SK-N-SH (cell line): ENCODE data around the gene RASGRF2. TPM values are rescaled to one million over a fixed set of nuclear protein-coding genes. Genes with fewer than 3 reads are reported as not detected.

Experiments
- CTCF ChIA-PET: fragments of 300-600, 350-600 bp; formaldehyde crosslinking; extraction: SDS; loops from one replicate; lab custom pipeline; 2021; lab: Yijun Ruan, JAX
- POLR2A ChIA-PET: fragments of 350-600 bp; sonication (Branson Sonifier 250); formaldehyde crosslinking; extraction: SDS; loops from one replicate; lab custom pipeline; 2020; ENCODE audit warnings: antibody characterized with exemption, inconsistent platforms; lab: Yijun Ruan, JAX
- DNase-seq: peaks from one replicate; pipeline ENCODE4 v3.0.0; 2012
- H2AFZ ChIP-seq: fragments of 200-600 bp; sonication (generic); 2 replicates; pipeline ENCODE4 v1.8.1; 2016; ENCODE audit warnings: antibody characterized with exemption, mild to moderate bottlenecking, low read depth
- H3F3A ChIP-seq: fragments of 200-600 bp; sonication (generic); replicated peaks from 2 replicates; pipeline ENCODE3; 2016; ENCODE audit warnings: antibody characterized with exemption, mild to moderate bottlenecking; ENCODE audit not compliant: insufficient read depth
- H3K27ac ChIP-seq, 2 experiments: fragments of 200-500 bp in 1 of 2; fragments of 200-600 bp in 1 of 2; sonication (Bioruptor generic) in 1 of 2; sonication (generic), shearing (Covaris generic) in 1 of 2; 2 replicates each; pipeline versions ENCODE4 v1.5.1 to v1.6.1; 2014 to 2016; ENCODE audit warnings: low read depth in 2 of 2, inconsistent platforms in 1 of 2, low read length in 1 of 2, mild to moderate bottlenecking in 1 of 2, mixed read lengths in 1 of 2
- H3K27me3 ChIP-seq: fragments of 200-600 bp; sonication (generic), shearing (Covaris generic); 2 replicates; pipeline ENCODE4 v1.6.1; 2016; ENCODE audit warnings: mixed run types; ENCODE audit not compliant: insufficient read depth
- H3K36me3 ChIP-seq, 2 experiments: fragments of 200-500 bp in 1 of 2; fragments of 200-600 bp in 1 of 2; sonication (Bioruptor generic) in 1 of 2; sonication (generic) in 1 of 2; replicated peaks in 1 of 2; 2 replicates each; pipeline versions ENCODE3 to v1.5.1; 2014 to 2016; ENCODE audit warnings: low read length in 1 of 2, mild to moderate bottlenecking in 1 of 2; ENCODE audit not compliant: insufficient read depth in 2 of 2, control insufficient read depth in 1 of 2
- H3K4me1 ChIP-seq, 2 experiments: fragments of 200-500 bp in 1 of 2; fragments of 200-600 bp in 1 of 2; sonication (Bioruptor generic) in 1 of 2; sonication (generic), shearing (Covaris generic) in 1 of 2; 2 replicates each; pipeline versions ENCODE4 v1.5.1 to v1.6.1; 2014 to 2016; ENCODE audit warnings: low read depth in 1 of 2, low read length in 1 of 2, mixed run types in 1 of 2; ENCODE audit not compliant: insufficient read depth in 2 of 2, control insufficient read depth in 1 of 2
- H3K4me2 ChIP-seq: fragments of 200-600 bp; sonication (generic), shearing (Covaris generic); 2 replicates; pipeline ENCODE4 v1.6.1; 2017; ENCODE audit warnings: mixed run types
- H3K4me3 ChIP-seq, 2 experiments: fragments of 200-500 bp in 1 of 2; fragments of 200-600 bp in 1 of 2; sonication (Bioruptor generic) in 1 of 2; sonication (generic), shearing (Covaris generic) in 1 of 2; 2 replicates each; pipeline versions ENCODE4 v1.5.1 to v1.8.1; 2014 to 2016; ENCODE audit warnings: low read depth in 2 of 2, inconsistent platforms in 1 of 2, low read length in 1 of 2, mild to moderate bottlenecking in 1 of 2, mixed read lengths in 1 of 2, moderate library complexity in 1 of 2
- H3K79me2 ChIP-seq: fragments of 200-600 bp; sonication (generic); 2 replicates; pipeline ENCODE4 v1.8.1; 2017; ENCODE audit warnings: mild to moderate bottlenecking; ENCODE audit not compliant: insufficient read depth
- H3K9ac ChIP-seq: fragments of 200-600 bp; sonication (generic); 2 replicates; pipeline ENCODE4 v1.6.1; 2017; ENCODE audit warnings: mixed run types
- H3K9me2 ChIP-seq: fragments of 200-600 bp; sonication (generic); 2 replicates; pipeline ENCODE4 v1.6.1; 2017; ENCODE audit warnings: mixed run types
- H3K9me3 ChIP-seq: fragments of 200-600 bp; sonication (generic); 2 replicates; pipeline ENCODE4 v1.6.1; 2017; ENCODE audit warnings: mixed run types, mild to moderate bottlenecking, moderate library complexity
- H4K20me1 ChIP-seq: fragments of 200-600 bp; sonication (generic); 2 replicates; pipeline ENCODE4 v1.6.1; 2017; ENCODE audit warnings: mild to moderate bottlenecking, mixed run types; ENCODE audit not compliant: insufficient read depth
- EP300 ChIP-seq, 2 experiments: IDR thresholded peaks; 2 replicates each; pipeline versions ENCODE4 v1.4.0 to v1.6.1; 2012; ENCODE audit warnings: borderline replicate concordance in 1 of 2, low read depth in 1 of 2, low read length in 1 of 2
- EZH2phosphoT487 ChIP-seq: fragments of 200-600 bp; sonication (generic); IDR thresholded peaks from 2 replicates; pipeline ENCODE4 v1.6.1; 2017; ENCODE audit warnings: low read depth, mixed run types, mild to moderate bottlenecking, antibody characterized with exemption, moderate library complexity, borderline replicate concordance
- FOSL2 ChIP-seq: IDR thresholded peaks from 2 replicates; pipeline ENCODE4 v1.4.0; 2012; ENCODE audit warnings: low read depth, mild to moderate bottlenecking, moderate library complexity, borderline replicate concordance
- FOXJ3 ChIP-seq: sonication (generic); formaldehyde crosslinking; IDR thresholded peaks from 2 replicates; pipeline ENCODE4 v1.5.1; 2020; ENCODE audit warnings: mild to moderate bottlenecking, missing genetic modification reagents
- GABPA ChIP-seq: IDR thresholded peaks from 2 replicates; pipeline ENCODE4 v1.4.0; 2012; ENCODE audit warnings: low read depth, mild to moderate bottlenecking
- GATA2 ChIP-seq: sonication (generic); formaldehyde crosslinking; IDR thresholded peaks from 2 replicates; pipeline ENCODE4 v1.5.0; 2020; ENCODE audit warnings: mild to moderate bottlenecking, missing genetic modification reagents
- JUND ChIP-seq: IDR thresholded peaks from 2 replicates; pipeline ENCODE4 v1.4.0; 2012
- MEF2A ChIP-seq: IDR thresholded peaks from 2 replicates; pipeline ENCODE4 v1.4.0; 2012; ENCODE audit warnings: low read depth, borderline replicate concordance
- RAD21 ChIP-seq: IDR thresholded peaks from 2 replicates; pipeline ENCODE4 v1.6.1; 2012; ENCODE audit warnings: mild to moderate bottlenecking, low read length
- RCOR1 ChIP-seq: fragments of 150-350 bp; IDR thresholded peaks from 2 replicates; pipeline ENCODE4 v1.6.1; 2017; ENCODE audit warnings: antibody characterized with exemption, low read length
- RFX5 ChIP-seq: IDR thresholded peaks from 2 replicates; pipeline ENCODE4 v1.6.1; 2012; ENCODE audit warnings: mild to moderate bottlenecking, improper control_type of control experiment, low read length
- SIN3A ChIP-seq: IDR thresholded peaks from 2 replicates; pipeline ENCODE4 v1.6.1; 2012; ENCODE audit warnings: low read depth, mild to moderate bottlenecking, low read length, moderate library complexity, borderline replicate concordance
- TAF1 ChIP-seq: IDR thresholded peaks from 2 replicates; pipeline ENCODE4 v1.6.1; 2012; ENCODE audit warnings: low read depth, mild to moderate bottlenecking, low read length, moderate library complexity, borderline replicate concordance
- TEAD4 ChIP-seq: IDR thresholded peaks from 2 replicates; pipeline ENCODE4 v1.4.0; 2012; ENCODE audit warnings: mild to moderate bottlenecking, borderline replicate concordance; ENCODE audit not compliant: insufficient read depth
- YY1 ChIP-seq: IDR thresholded peaks from 2 replicates; pipeline ENCODE4 v1.4.0; 2012; ENCODE audit warnings: low read depth, mild to moderate bottlenecking
- WGBS: methylation state at CpG from one replicate; pipeline ENCODE4 v1.1.6; 2017; ENCODE audit warnings: low lambda C conversion rate; 5-methylcytosine and 5-hydroxymethylcytosine counted together
- polyA plus RNA-seq, 3 experiments: library from polyadenylated mRNA; depleted of rRNA; stranded (reverse); fragments of >200 nt; gene quantifications; 2 replicates each; pipeline ENCODE4 v1.2.3, GENCODE V29; 2012
- TF ChIP-seq, protein P1 (sequence below): IDR thresholded peaks from 2 replicates; pipeline ENCODE4 v1.4.0; 2012; ENCODE audit warnings: low read depth, borderline replicate concordance
- TF ChIP-seq, protein P2 (sequence below): IDR thresholded peaks from 2 replicates; pipeline ENCODE4; 2012
- TF ChIP-seq, protein P3 (sequence below): IDR thresholded peaks from 2 replicates; pipeline ENCODE4 v1.6.1; 2012; ENCODE audit warnings: mild to moderate bottlenecking, low read depth, low read length, moderate library complexity

Gene RASGRF2
- polyA plus RNA-seq, 1 of the 3 experiments (the other 2 are of a cell fraction): under 0.01 TPM

DNA sequence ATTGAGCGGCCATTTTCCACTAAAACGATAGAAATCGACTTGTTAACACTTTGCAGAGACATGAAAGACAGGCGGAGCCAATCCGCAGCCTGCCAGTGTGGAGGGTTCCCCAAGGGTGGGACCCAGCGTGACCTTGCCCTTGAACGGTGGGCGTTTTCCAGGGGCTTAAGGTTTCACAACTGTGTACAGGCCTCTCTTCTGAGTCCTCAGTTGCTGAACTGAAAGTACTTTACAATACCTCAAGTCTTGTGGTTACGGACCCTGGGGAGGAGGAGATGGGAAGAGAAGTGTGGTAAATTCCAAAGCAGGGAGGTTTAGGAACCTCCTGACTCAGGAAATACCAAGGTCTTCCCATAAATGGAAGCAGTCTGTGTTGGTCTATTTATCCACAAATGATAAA, 204.8 kb downstream of the RASGRF2 start:
- peaks cover 0 to 13% of the 10 kb centered on the region in 2 experiments; a peak in 1 of 4 replicates for H3K4me1 ChIP-seq
- no peak for DNase-seq
- H3K27ac ChIP-seq: no peak overlapping the region
- H2AFZ ChIP-seq: no peak overlapping the region
- no peaks in the 10 kb centered on the region for H3K36me3 ChIP-seq
- POLR2A ChIA-PET: no interaction called here
- H3K9me3 ChIP-seq: no peaks in the 10 kb centered on the region
- no peaks in the 10 kb centered on the region for H4K20me1 ChIP-seq
- H3K4me2 ChIP-seq: no peak overlapping the region
- no peaks in the 10 kb centered on the region for H3K79me2 ChIP-seq
- no peaks in the 10 kb centered on the region for H3K27me3 ChIP-seq
- no peaks in the 10 kb centered on the region for H3K9me2 ChIP-seq
- no peak overlapping the region for H3K9ac ChIP-seq
- no peak overlapping the region for H3K4me3 ChIP-seq
- TF ChIP-seq RFX5 (no peak), FOXJ3 (CRISPR knock-in tag) (no peak), GATA2 (no peak), FOSL2 (no peak), EZH2phosphoT487 (no peak), RAD21 (no peak), TAF1 (no peak), JUND (no peak), RCOR1 (no peak), GABPA (no peak), YY1 (no peak), TEAD4 (no peak), MEF2A (no peak), SIN3A (no peak), EP300 (IDR thresholded peaks at IDR 0.05; ENCODE audit: borderline replicate concordance in 1 of 2, low read depth in 1 of 2, low read length in 1 of 2) (no peak)
- TF ChIP-seq, protein P1, sequence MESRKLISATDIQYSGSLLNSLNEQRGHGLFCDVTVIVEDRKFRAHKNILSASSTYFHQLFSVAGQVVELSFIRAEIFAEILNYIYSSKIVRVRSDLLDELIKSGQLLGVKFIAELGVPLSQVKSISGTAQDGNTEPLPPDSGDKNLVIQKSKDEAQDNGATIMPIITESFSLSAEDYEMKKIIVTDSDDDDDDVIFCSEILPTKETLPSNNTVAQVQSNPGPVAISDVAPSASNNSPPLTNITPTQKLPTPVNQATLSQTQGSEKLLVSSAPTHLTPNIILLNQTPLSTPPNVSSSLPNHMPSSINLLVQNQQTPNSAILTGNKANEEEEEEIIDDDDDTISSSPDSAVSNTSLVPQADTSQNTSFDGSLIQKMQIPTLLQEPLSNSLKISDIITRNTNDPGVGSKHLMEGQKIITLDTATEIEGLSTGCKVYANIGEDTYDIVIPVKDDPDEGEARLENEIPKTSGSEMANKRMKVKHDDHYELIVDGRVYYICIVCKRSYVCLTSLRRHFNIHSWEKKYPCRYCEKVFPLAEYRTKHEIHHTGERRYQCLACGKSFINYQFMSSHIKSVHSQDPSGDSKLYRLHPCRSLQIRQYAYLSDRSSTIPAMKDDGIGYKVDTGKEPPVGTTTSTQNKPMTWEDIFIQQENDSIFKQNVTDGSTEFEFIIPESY: no peak
- TF ChIP-seq, protein P2, sequence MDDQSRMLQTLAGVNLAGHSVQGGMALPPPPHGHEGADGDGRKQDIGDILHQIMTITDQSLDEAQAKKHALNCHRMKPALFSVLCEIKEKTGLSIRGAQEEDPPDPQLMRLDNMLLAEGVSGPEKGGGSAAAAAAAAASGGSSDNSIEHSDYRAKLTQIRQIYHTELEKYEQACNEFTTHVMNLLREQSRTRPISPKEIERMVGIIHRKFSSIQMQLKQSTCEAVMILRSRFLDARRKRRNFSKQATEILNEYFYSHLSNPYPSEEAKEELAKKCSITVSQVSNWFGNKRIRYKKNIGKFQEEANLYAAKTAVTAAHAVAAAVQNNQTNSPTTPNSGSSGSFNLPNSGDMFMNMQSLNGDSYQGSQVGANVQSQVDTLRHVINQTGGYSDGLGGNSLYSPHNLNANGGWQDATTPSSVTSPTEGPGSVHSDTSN: no peak
- TF ChIP-seq, protein P3, sequence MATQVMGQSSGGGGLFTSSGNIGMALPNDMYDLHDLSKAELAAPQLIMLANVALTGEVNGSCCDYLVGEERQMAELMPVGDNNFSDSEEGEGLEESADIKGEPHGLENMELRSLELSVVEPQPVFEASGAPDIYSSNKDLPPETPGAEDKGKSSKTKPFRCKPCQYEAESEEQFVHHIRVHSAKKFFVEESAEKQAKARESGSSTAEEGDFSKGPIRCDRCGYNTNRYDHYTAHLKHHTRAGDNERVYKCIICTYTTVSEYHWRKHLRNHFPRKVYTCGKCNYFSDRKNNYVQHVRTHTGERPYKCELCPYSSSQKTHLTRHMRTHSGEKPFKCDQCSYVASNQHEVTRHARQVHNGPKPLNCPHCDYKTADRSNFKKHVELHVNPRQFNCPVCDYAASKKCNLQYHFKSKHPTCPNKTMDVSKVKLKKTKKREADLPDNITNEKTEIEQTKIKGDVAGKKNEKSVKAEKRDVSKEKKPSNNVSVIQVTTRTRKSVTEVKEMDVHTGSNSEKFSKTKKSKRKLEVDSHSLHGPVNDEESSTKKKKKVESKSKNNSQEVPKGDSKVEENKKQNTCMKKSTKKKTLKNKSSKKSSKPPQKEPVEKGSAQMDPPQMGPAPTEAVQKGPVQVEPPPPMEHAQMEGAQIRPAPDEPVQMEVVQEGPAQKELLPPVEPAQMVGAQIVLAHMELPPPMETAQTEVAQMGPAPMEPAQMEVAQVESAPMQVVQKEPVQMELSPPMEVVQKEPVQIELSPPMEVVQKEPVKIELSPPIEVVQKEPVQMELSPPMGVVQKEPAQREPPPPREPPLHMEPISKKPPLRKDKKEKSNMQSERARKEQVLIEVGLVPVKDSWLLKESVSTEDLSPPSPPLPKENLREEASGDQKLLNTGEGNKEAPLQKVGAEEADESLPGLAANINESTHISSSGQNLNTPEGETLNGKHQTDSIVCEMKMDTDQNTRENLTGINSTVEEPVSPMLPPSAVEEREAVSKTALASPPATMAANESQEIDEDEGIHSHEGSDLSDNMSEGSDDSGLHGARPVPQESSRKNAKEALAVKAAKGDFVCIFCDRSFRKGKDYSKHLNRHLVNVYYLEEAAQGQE: no peak
- CTCF ChIA-PET: interaction anchor here (0.5 to 3.1 kb wide), 34 partner anchors 12 to 963 kb away, joined by 3 to 27 read pairs (median 4); no protein-coding TSS in a partner anchor
- WGBS: 83% methylated on average over 9 of the region's 9 CpGs
- H3F3A ChIP-seq: no peaks in the 10 kb centered on the region
